Measurements from ENCODE around the gene SDK2. TPM values are rescaled to one million over a fixed set of nuclear protein-coding genes. Genes with fewer than 3 reads are reported as not detected.
A peak's percentile ranks its signal among the peaks of the same experiment; 100 is the strongest.

SDK2 gene
- total RNA-seq, 1 donor from 2014 or later: 11.2 TPM

GRCh38 chr17:73645050-73645871 lies 1.0 kb upstream of the SDK2 start:
- Histone ChIP-seq H3K27me3 (ENCODE audit: insufficient read depth, low read length) (peaks cover 30% of the 10 kb centered on the region), H3K27ac (ENCODE audit: low read depth, low read length) (no peak overlapping the region), H4K20me1 (ENCODE audit: insufficient read depth, low read length) (peaks cover 10% of the 10 kb centered on the region), H3K9ac (ENCODE audit: low read length) (peak overlapping the region; percentile 27), H3K4me1 (ENCODE audit: insufficient read depth, low read length) (peaks cover 8% of the 10 kb centered on the region), H3K9me3 (ENCODE audit: insufficient read depth, low read depth, low read length) (no peaks in the 10 kb centered on the region), H3K4me2 (ENCODE audit: low read length) (peak overlapping the region; percentile 88), H3K4me3 (ENCODE audit: insufficient read depth, low read depth, low read length) (peak overlapping the region; percentile 48), H2AFZ (ENCODE audit: low read depth, low read length) (peak overlapping the region; percentile 60), H3K79me2 (ENCODE audit: insufficient read depth, low read length) (no peaks in the 10 kb centered on the region), H3K36me3 (ENCODE audit: insufficient read depth, low read length) (no peaks in the 10 kb centered on the region)
- TF ChIP-seq EZH2 (IDR thresholded peaks at IDR 0.05; ENCODE audit: insufficient read depth, low read length): no peak
- TF ChIP-seq, protein P1, sequence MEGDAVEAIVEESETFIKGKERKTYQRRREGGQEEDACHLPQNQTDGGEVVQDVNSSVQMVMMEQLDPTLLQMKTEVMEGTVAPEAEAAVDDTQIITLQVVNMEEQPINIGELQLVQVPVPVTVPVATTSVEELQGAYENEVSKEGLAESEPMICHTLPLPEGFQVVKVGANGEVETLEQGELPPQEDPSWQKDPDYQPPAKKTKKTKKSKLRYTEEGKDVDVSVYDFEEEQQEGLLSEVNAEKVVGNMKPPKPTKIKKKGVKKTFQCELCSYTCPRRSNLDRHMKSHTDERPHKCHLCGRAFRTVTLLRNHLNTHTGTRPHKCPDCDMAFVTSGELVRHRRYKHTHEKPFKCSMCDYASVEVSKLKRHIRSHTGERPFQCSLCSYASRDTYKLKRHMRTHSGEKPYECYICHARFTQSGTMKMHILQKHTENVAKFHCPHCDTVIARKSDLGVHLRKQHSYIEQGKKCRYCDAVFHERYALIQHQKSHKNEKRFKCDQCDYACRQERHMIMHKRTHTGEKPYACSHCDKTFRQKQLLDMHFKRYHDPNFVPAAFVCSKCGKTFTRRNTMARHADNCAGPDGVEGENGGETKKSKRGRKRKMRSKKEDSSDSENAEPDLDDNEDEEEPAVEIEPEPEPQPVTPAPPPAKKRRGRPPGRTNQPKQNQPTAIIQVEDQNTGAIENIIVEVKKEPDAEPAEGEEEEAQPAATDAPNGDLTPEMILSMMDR (IDR thresholded peaks at IDR 0.05; ENCODE audit: insufficient read depth, low read depth, low read length): no peak
- no peaks in the 10 kb centered on the region for H3K9me3 Mint-ChIP-seq (ENCODE audit: unreplicated experiment)
- DNase-seq (ENCODE audit: low read depth): peak; percentile 35
- H3K27me3 Mint-ChIP-seq (ENCODE audit: low read depth, unreplicated experiment): peaks cover 43% of the 10 kb centered on the region
- peaks cover 7% of the 10 kb centered on the region for H3K4me1 Mint-ChIP-seq (ENCODE audit: low read depth, unreplicated experiment)
- H3K4me3 Mint-ChIP-seq (ENCODE audit: unreplicated experiment): peak overlapping the region; percentile 78
- H3K27ac Mint-ChIP-seq (ENCODE audit: unreplicated experiment): no peak overlapping the region
- H3K36me3 Mint-ChIP-seq (ENCODE audit: low read depth, unreplicated experiment): no peaks in the 10 kb centered on the region
- no peak for FAIRE-seq

DNA sequence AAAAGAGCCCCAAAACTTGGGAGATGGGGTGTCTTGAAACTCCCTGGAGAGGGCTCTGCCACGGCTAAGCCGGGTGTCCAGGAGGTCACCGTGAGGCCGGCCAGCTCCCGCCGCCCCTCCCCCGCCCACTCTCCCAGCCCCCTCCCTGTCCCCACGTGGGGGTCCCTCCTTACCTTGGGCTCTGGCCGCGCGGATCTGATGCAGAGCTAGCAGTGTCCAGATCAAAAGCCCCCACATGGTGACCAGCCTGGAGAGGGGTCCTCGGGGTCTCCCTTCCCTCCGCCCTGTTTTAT lies 447 bp downstream of the SDK2 start:
- Mint-ChIP-seq H3K4me3 (ENCODE audit: unreplicated experiment) (peak overlapping the region; percentile 93), H3K27me3 (ENCODE audit: low read depth, unreplicated experiment) (peaks cover 38% of the 10 kb centered on the region), H3K27ac (ENCODE audit: unreplicated experiment) (peak overlapping the region; percentile 80), H3K9me3 (ENCODE audit: unreplicated experiment) (no peaks in the 10 kb centered on the region), H3K4me1 (ENCODE audit: low read depth, unreplicated experiment) (peaks cover 7% of the 10 kb centered on the region), H3K36me3 (ENCODE audit: low read depth, unreplicated experiment) (no peaks in the 10 kb centered on the region)
- FAIRE-seq (no peak), DNase-seq (ENCODE audit: low read depth) (no peak)
- Histone ChIP-seq H2AFZ (ENCODE audit: low read depth, low read length) (peak overlapping the region; percentile 75), H3K79me2 (ENCODE audit: insufficient read depth, low read length) (no peaks in the 10 kb centered on the region), H3K27me3 (ENCODE audit: insufficient read depth, low read length) (peaks cover 34% of the 10 kb centered on the region), H3K4me2 (ENCODE audit: low read length) (peak overlapping the region; percentile 88), H3K9me3 (ENCODE audit: insufficient read depth, low read depth, low read length) (no peaks in the 10 kb centered on the region), H3K27ac (ENCODE audit: low read depth, low read length) (no peak overlapping the region), H3K4me1 (ENCODE audit: insufficient read depth, low read length) (peaks cover 8% of the 10 kb centered on the region), H3K36me3 (ENCODE audit: insufficient read depth, low read length) (no peaks in the 10 kb centered on the region), H3K9ac (ENCODE audit: low read length) (no peak overlapping the region), H4K20me1 (ENCODE audit: insufficient read depth, low read length) (peaks cover 10% of the 10 kb centered on the region), H3K4me3 (ENCODE audit: insufficient read depth, low read depth, low read length) (peak overlapping the region; percentile 49)
- no peak for TF ChIP-seq EZH2 (IDR thresholded peaks at IDR 0.05; ENCODE audit: insufficient read depth, low read length)
- TF ChIP-seq, protein P1 (IDR thresholded peaks at IDR 0.05; ENCODE audit: insufficient read depth, low read depth, low read length): no peak
